ENCODE data around the gene SUCO.
"Not testable (repeated sequence)": the region's sequence is repeated elsewhere in the genome, so short reads cannot be mapped to it uniquely, and the experiment has no call there.

The SUCO gene

GRCh38 chr1:172566196-172566997 is 33.4 kb downstream of the SUCO start:
- DNase-seq: no peak

- no peak for DNase-seq
Observed at GRCh38 chr1:172567720-172568119, 34.8 kb downstream of the SUCO start.

DNA sequence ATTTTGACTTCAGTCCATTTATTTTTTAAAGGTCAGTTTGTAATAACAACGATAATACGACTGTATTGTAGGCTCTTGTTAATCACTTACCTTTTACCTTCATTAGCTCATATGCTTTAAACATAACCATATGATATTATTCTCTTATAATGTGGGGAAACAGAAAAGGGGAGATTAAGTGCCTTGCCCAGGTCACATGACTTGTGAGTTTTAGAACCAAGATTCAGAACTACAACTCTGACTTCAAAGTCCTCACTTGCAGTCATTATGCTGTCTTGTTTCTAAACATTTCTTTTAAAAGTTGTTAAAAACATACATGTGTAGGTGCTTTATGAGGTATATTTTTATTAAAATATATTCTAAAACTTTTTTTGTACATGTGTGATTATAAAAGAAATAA is 41.1 kb downstream of the SUCO start:
- DNase-seq: no peak

DNA sequence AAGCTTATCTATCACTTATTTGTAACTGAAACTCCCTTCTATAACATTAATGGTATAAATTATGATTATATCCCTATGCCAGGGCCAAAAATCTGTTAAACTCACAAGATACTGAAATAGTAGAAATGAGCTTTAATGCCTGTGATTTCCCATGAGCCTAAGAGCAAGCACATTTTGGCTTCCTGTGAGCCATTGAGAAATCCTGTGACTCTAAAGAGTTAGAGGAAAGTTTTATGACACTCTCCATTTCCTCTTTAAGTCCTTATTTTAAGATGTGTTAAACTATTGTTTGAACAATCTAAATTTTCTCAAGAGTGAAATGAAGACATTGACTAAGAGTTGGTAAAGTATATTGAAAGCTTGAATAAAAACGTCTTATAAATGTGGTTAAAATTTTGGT is 45.6 kb downstream of the SUCO start:
- no peak for DNase-seq

DNA sequence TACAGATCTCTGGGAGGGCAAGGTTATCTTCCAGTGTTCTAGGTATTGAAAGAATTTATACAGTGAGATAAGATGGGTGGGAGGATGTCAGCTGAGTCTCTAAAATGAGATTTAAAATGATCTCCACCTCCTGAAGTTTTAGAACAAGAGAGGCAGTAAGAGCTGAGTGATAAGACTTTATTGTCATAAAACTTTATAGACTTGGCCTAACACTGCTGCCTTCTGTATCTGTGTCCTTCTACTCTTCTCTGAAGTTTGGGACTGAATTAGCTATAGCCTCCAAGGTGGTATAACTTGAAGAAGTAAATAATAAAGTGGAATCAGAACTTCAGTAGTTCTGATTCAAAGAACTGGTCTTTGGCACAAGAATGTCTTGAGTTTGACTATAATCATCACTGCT is 48.3 kb downstream of the SUCO start:
- no peak for DNase-seq

GRCh38 chr1:172581779-172582178 is 48.8 kb downstream of the SUCO start:
- no peak for DNase-seq

DNA sequence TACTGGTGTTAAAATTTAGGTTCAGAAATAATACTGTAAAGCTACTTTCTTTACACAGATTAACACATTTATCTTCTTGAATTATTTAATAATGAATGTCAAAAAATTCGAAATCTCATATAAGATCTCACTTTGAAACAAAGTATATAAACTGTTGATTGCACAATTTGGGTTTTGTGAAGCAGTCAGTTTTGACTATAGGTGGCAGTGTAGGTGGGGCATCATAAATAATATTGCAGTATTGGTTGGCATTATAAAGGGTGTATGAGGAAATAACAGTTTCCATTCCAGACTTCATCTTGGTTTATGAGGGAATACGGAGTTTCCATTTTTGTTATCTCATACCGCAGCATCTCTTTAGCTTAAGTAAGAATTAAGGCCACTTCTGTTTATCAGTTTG is 49.9 kb downstream of the SUCO start:
- no peak for DNase-seq

DNA sequence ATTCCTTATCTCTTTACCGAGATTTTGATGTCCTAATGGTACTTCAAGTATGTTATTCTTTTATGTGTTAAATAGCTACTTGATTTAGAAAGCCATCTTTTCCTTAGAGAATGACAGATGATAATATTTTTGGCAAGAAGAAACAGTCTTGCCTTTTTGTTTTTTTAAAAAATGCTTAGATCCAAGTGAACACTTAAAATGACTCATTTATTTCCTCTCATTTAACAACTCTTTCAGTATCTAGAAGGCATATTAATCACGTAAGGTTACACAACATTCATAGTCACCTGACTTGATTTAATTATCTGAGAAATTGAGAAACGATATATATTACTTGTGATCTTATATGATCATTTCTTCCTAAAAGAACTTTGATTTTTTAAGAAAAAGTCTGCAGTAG is 52.4 kb downstream of the SUCO start:
- no peak for DNase-seq

DNA sequence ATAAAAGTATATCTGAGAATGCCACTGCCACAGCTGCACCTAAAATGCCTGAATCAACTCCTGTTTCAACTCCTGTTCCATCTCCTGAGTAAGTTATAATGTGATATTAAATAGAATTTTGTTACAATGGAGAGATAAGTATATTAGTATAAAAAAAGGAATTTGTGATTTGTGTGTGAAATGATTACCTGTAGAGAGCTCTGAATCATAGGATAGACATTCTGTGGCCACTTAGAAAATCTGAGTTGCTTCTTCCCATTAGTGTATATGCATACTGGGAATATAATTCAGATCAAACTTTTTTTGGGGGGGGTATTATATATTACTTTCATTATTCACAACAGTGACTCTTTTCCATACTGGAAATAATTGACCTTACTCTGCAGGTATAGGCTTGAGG is 52.9 kb downstream of the SUCO start:
- DNase-seq: no peak

GRCh38 chr1:172588296-172589291 is 55.6 kb downstream of the SUCO start:
- DNase-seq: no peak

- no peak for DNase-seq
Observed at GRCh38 chr1:172589553-172589952, 56.6 kb downstream of the SUCO start.

GRCh38 chr1:172591429-172591828 is 58.5 kb downstream of the SUCO start:
- not testable (repeated sequence) for DNase-seq

DNA sequence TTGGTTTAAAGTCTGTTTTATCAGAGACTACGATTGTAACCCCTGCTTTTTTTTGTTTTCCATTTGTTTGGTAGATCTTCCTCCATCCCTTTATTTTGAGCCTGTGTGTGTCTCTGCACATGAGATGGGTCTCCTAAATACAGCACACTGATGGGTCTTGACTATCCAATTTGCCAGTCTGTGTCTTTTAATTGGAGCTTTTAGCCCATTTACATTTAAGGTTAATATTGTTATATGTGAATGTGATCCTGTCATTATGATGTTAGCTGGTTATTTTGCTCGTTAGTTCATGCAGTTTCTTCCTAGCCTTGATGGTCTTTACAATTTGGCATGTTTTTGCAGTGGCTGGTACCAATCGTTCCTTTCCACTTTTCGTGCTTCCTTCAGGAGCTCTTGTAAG is 62.1 kb downstream of the SUCO start:
- not testable (repeated sequence) for DNase-seq

DNA sequence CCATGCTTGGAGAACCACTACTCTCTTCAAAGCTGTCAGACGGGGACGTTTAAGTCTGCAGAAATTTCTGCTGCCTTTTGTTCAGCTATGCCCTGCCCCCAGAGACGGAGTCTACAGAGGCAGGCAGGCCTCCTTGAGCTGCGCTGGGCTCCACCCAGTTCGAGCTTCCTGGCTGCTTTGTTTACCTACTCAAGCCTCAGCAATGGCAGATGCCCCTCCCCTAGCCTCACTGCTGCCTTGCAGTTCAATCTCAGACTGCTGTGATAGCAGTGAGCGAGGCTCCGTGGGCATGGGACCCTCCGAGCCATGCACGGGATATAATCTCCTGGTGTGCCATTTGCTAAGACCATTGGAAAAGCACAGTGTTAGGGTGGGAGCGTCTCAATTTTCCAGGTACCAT is 63.8 kb downstream of the SUCO start:
- DNase-seq: not testable (repeated sequence)

DNA sequence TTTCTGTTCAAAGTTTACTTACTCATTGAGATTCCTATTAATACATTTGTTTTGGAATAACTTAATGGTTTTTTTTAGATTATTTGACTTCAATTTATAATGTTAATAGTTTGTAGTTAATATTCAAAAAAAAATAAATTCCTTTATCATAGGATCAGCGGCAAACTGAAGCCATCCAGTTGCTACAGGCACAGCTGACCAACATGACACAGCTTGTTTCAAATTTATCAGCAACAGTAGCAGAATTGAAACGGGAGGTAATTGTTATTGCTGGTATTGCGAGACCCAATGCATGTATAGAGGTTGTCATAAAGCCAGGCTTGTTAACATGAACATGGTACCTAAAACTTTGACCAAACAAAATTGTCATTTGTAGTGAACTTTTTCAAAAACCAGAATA is 67.0 kb downstream of the SUCO start:
- DNase-seq: no peak

DNA sequence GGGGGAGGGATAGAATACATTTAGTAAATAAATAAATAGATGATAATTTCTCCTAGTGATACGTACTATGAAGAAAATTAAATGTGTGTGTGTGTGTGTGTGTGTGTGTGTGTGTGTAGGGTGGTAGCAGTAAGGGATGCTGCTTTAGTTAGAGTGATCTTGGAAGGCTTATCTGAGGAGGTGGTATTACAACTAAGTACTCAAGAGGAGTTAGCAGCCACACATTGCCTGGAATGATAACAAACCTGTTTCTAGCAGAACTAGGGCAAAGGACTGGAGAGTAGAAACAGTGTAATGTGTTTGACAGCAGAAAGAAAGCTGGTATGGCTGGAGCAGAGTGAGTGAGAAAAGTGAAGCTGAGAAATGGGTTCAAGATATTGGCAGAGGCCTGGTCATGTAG is 67.7 kb downstream of the SUCO start:
- DNase-seq: no peak

DNA sequence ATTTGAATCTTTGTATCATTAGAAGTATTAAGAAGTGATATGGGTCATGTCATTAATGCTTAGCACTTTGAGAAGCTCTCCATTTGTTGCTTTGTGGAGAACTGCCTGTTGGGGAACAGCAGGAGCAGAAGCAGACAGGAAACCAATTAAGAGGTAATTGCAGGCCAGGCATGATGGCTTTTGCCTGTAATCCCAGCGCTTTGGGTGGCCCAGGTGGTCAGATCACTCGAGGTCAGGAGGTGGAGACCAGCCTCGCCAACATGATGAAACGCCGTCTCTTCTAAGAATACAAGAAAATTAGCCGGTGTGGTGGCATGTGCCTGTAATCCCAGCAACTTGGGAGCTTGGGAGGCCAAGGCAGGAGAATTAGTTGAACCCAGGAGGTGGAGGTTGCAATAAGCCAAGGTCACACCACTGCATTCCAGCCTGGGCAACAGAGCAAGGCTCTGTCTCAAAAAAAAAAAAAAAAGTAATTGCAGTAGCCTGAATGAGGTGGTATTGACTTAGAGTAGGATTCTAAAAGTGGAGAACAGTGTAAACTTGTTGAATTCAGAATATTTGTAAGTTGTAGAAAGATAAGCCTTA is 68.2 kb downstream of the SUCO start:
- DNase-seq: no peak

- no peak for DNase-seq
Observed at GRCh38 chr1:172602706-172603105, 69.8 kb downstream of the SUCO start.

GRCh38 chr1:172603816-172604215 is 70.9 kb downstream of the SUCO start:
- DNase-seq: no peak

- DNase-seq: no peak
Observed at GRCh38 chr1:172605641-172606040, 72.7 kb downstream of the SUCO start.

DNA sequence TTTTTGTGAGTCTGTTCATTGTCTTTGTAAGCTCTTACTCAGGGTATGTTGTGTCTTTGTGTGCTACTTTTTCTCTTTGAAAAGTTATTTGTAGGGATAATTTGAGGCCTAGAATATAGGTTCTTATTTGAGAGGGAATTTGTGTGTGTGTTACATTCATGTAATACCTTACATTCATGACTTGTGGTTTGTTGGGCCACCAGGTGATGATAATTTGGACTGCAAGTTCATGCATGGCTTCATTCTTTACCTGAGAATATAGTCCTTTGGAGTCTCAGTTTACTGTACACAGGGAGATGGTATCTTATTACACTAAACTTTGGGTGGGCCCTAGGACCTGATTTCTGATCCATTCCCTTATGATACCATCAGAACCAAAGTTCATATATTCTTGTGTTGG is 74.2 kb downstream of the SUCO start:
- DNase-seq: no peak

- no peak for DNase-seq
Observed at GRCh38 chr1:172608098-172608601, 75.2 kb downstream of the SUCO start.

DNA sequence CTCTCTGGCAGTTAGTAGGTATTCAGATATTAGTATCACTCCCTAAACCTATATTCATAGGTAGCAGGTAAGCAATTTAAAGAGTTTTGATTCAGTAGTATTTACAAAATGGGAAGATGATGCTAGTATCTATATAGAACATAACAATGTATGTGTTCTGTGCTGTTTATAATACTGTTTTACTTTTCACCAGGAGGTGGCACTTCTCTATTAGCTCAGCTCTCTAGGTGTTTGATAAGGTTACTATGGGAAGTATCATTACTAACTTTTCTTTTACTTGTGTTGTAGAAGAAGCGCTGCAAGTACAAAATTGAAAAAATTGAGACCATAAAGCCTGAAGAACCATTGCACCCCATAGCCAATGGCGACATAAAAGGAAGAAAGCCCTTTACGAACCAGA is 76.6 kb downstream of the SUCO start:
- no peak for DNase-seq

Data from NCI-H1092 (cell line).